Gastrocnemius medialis (tissue), 4 donors: Measurements from ENCODE around the gene TOMM6.

Experiments
- POLR2A ChIP-seq, 2 donors: fragments of 450-650 bp; IDR thresholded peaks; one replicate each; pipeline ENCODE4 v1.6.1; 2017; ENCODE audit warnings: antibody characterized with exemption in 2 of 2, mild to moderate bottlenecking in 2 of 2, moderate library complexity in 2 of 2
- TF ChIP-seq, protein P1 (sequence below), 5 experiments: fragments of 450-650 bp in 3 of 5; fragments of 200-600 bp in 2 of 5; sonication (generic) in 2 of 5; IDR thresholded peaks in 4 of 5; conservative IDR thresholded peaks in 1 of 5; 1 replicate in 4 of 5; 2 replicates in 1 of 5; pipeline ENCODE4 v1.5.1; 2016 to 2019; ENCODE audit warnings: antibody characterized with exemption in 5 of 5, mild to moderate bottlenecking in 3 of 5, moderate library complexity in 3 of 5

DNA sequence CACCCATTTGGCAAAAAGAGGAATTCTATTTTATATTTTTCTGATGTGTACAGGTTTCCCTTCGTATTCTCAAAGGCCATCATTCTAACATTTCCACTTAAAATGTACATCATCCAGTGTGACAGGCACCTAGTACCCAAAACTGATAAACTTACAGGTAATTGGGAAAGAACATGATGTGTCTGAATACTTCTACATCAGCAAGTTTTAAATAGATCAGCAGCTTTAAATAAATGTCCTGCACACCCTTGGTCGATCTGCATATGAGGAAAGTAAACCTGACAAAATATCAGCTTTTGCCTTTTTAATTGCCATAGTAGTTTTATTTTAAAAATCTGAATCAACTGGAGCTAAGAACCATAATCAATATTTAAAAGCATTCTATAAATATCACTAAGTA, 26.5 kb downstream of the TOMM6 start:
- TF ChIP-seq, protein P1, sequence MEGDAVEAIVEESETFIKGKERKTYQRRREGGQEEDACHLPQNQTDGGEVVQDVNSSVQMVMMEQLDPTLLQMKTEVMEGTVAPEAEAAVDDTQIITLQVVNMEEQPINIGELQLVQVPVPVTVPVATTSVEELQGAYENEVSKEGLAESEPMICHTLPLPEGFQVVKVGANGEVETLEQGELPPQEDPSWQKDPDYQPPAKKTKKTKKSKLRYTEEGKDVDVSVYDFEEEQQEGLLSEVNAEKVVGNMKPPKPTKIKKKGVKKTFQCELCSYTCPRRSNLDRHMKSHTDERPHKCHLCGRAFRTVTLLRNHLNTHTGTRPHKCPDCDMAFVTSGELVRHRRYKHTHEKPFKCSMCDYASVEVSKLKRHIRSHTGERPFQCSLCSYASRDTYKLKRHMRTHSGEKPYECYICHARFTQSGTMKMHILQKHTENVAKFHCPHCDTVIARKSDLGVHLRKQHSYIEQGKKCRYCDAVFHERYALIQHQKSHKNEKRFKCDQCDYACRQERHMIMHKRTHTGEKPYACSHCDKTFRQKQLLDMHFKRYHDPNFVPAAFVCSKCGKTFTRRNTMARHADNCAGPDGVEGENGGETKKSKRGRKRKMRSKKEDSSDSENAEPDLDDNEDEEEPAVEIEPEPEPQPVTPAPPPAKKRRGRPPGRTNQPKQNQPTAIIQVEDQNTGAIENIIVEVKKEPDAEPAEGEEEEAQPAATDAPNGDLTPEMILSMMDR (IDR thresholded peaks at IDR 0.05 in 4 of 5, conservative IDR thresholded peaks at IDR 0.05 in 1 of 5): no peak
- TF ChIP-seq POLR2A (IDR thresholded peaks at IDR 0.05): no peak
